GM23338 (cell line): ENCODE data around the gene MEGF10. TPM values are rescaled to one million over a fixed set of nuclear protein-coding genes. Genes with fewer than 3 reads are reported as not detected.

Experiments
- ATAC-seq: fragments of 200-7000 bp; cut with Tn5 transposase; 3 replicates; pipeline ENCODE4 v1.9.1; 2020
- DNase-seq: peaks from one replicate; pipeline ENCODE4 v3.0.0-alpha.2; 2015; ENCODE audit warnings: low spot score
- H2AFZ ChIP-seq: fragments of 200-600 bp; sonication (generic); 2 replicates; pipeline ENCODE4 v1.8.0; 2016; ENCODE audit warnings: antibody characterized with exemption, mild to moderate bottlenecking, moderate library complexity
- H3F3A ChIP-seq: fragments of 200-600 bp; sonication (generic); replicated peaks from 2 replicates; pipeline ENCODE4 v1.8.0; 2017; ENCODE audit warnings: antibody characterized with exemption, mixed run types, low read depth
- H3K27ac ChIP-seq: fragments of 200-600 bp; sonication (generic); 2 replicates; pipeline ENCODE4 v1.6.1; 2016; ENCODE audit warnings: low read depth
- H3K27me3 ChIP-seq: fragments of 200-600 bp; sonication (generic); 2 replicates; pipeline ENCODE4 v1.8.0; 2016; ENCODE audit warnings: mild to moderate bottlenecking, mixed run types, moderate library complexity; ENCODE audit not compliant: insufficient read depth
- H3K36me3 ChIP-seq: fragments of 200-600 bp; sonication (generic); 2 replicates; pipeline ENCODE4 v1.8.0; 2016; ENCODE audit warnings: mild to moderate bottlenecking; ENCODE audit not compliant: insufficient read depth
- H3K4me1 ChIP-seq: fragments of 200-600 bp; sonication (generic); 2 replicates; pipeline ENCODE4 v1.8.0; 2016; ENCODE audit warnings: mild to moderate bottlenecking, moderate library complexity; ENCODE audit not compliant: insufficient read depth
- H3K4me2 ChIP-seq: fragments of 200-600 bp; sonication (generic); 2 replicates; pipeline ENCODE4 v1.7.1; 2017; ENCODE audit warnings: mixed run types
- H3K4me3 ChIP-seq: fragments of 200-600 bp; sonication (generic); 2 replicates; pipeline ENCODE4 v1.6.1; 2016; ENCODE audit warnings: mixed run types
- H3K79me2 ChIP-seq: fragments of 200-600 bp; sonication (generic); replicated peaks from 2 replicates; pipeline ENCODE4 v1.8.0; 2017; ENCODE audit warnings: mild to moderate bottlenecking; ENCODE audit not compliant: insufficient read depth
- H3K9me2 ChIP-seq: fragments of 200-600 bp; sonication (generic); 2 replicates; pipeline ENCODE4 v1.8.0; 2017; ENCODE audit not compliant: insufficient read depth
- H4K20me1 ChIP-seq: fragments of 200-600 bp; sonication (generic); replicated peaks from 2 replicates; pipeline ENCODE4 v1.8.0; 2017; ENCODE audit warnings: mild to moderate bottlenecking; ENCODE audit not compliant: insufficient read depth
- H3K27ac Mint-ChIP-seq: 2 replicates; pipeline ENCODE4 v1.8.0; 2020; ENCODE audit warnings: inconsistent platforms, mild to moderate bottlenecking, moderate library complexity, mixed read lengths
- H3K27me3 Mint-ChIP-seq: 3 replicates; pipeline ENCODE4 v1.8.0; 2022; ENCODE audit warnings: low read depth, mild to moderate bottlenecking, moderate library complexity, mixed read lengths, inconsistent platforms; ENCODE audit not compliant: insufficient read depth, poor library complexity
- H3K36me3 Mint-ChIP-seq: 3 replicates; pipeline ENCODE4 v1.8.0; 2021; ENCODE audit warnings: low read depth, mild to moderate bottlenecking, inconsistent platforms, moderate library complexity, mixed read lengths
- H3K4me1 Mint-ChIP-seq: 3 replicates; pipeline ENCODE4 v1.8.0; 2020; ENCODE audit warnings: mild to moderate bottlenecking, inconsistent platforms, mixed read lengths
- H3K4me3 Mint-ChIP-seq: 3 replicates; pipeline ENCODE4 v1.8.0; 2021; ENCODE audit warnings: moderate library complexity, mild to moderate bottlenecking, inconsistent platforms, mixed read lengths
- H3K9me3 Mint-ChIP-seq: 3 replicates; pipeline ENCODE4 v1.8.0; 2020; ENCODE audit warnings: moderate library complexity, mild to moderate bottlenecking, inconsistent platforms, mixed read lengths
- CREB1 ChIP-seq: fragments of 250-450 bp; sonication (Bioruptor Pico); IDR thresholded peaks from 2 replicates; pipeline ENCODE4 v1.5.0; 2020; ENCODE audit warnings: low read depth, mild to moderate bottlenecking, moderate library complexity
- CTCF ChIP-seq, 2 experiments: fragments of 200-600 bp in 1 of 2; sonication (generic) in 1 of 2; conservative IDR thresholded peaks; 2 replicates each; pipeline versions ENCODE4 v1.5.1 to v1.6.1; 2016 to 2017; ENCODE audit warnings: antibody characterized with exemption in 2 of 2, low read depth in 2 of 2, mild to moderate bottlenecking in 2 of 2, moderate library complexity in 1 of 2
- ETS1 ChIP-seq: IDR thresholded peaks from 2 replicates; pipeline ENCODE4 v1.6.1; 2016; ENCODE audit warnings: antibody characterized with exemption
- EZH2 ChIP-seq: fragments of 200-600 bp; sonication (generic); IDR thresholded peaks from one replicate; pipeline ENCODE4 v1.8.0; 2017; ENCODE audit warnings: antibody characterized with exemption, mild to moderate bottlenecking, low read depth; ENCODE audit not compliant: unreplicated experiment
- EZH2phosphoT487 ChIP-seq: fragments of 200-600 bp; sonication (generic); IDR thresholded peaks from one replicate; pipeline ENCODE4 v1.8.1; 2018; ENCODE audit warnings: antibody characterized with exemption; ENCODE audit not compliant: unreplicated experiment
- JUNB ChIP-seq: IDR thresholded peaks from one replicate; pipeline ENCODE4 v1.6.1; 2016; ENCODE audit warnings: antibody characterized with exemption; ENCODE audit not compliant: unreplicated experiment
- NANOG ChIP-seq: IDR thresholded peaks from 2 replicates; pipeline ENCODE4 v1.6.1; 2016; ENCODE audit warnings: antibody characterized with exemption, borderline replicate concordance
- POLR2AphosphoS5 ChIP-seq: IDR thresholded peaks from 2 replicates; pipeline ENCODE4 v1.6.1; 2016; ENCODE audit warnings: antibody characterized with exemption, low read depth
- REST ChIP-seq: IDR thresholded peaks from one replicate; pipeline ENCODE4 v1.6.1; 2018; ENCODE audit warnings: antibody characterized with exemption; ENCODE audit not compliant: unreplicated experiment
- STAT1 ChIP-seq: IDR thresholded peaks from one replicate; pipeline ENCODE4 v1.6.1; 2016; ENCODE audit warnings: antibody characterized with exemption; ENCODE audit not compliant: unreplicated experiment
- ZNF114 ChIP-seq: fragments of 250-450 bp; sonication (Bioruptor Pico); IDR thresholded peaks from 2 replicates; pipeline ENCODE4 v1.5.0; 2020; ENCODE audit warnings: mild to moderate bottlenecking, moderate library complexity
- ZNF331 ChIP-seq: fragments of 250-450 bp; sonication (Bioruptor Pico); IDR thresholded peaks from 2 replicates; pipeline ENCODE4 v1.5.0; 2020; ENCODE audit warnings: low read depth, mild to moderate bottlenecking, moderate library complexity
- ZNF462 ChIP-seq: fragments of 250-450 bp; sonication (Bioruptor Pico); IDR thresholded peaks from 2 replicates; pipeline ENCODE4 v1.5.0; 2020; ENCODE audit warnings: mild to moderate bottlenecking, moderate library complexity
- polyA plus RNA-seq: library from polyadenylated mRNA; unstranded; fragments of >200 nt; fragmentation: Nextera tagmentation; extraction: Ambion mirVana; gene quantifications from 2 replicates; pipeline ENCODE4 v1.2.1, GENCODE V29; 2016
- total RNA-seq: library from RNA; depleted of rRNA; stranded (reverse); fragments of >200 nt; shearing (Covaris generic); gene quantifications from 2 replicates; pipeline ENCODE4 v1.2.3, GENCODE V29; 2014

The MEGF10 gene
- total and polyA plus RNA-seq, 2 experiments from 2014 or later = 4.5 to 28.3 TPM

GRCh38 chr5:127471211-127471610 lies 180.6 kb downstream of the MEGF10 start (continued):
- TF ChIP-seq STAT1 (no peak), POLR2AphosphoS5 (no peak), NANOG (no peak), EZH2phosphoT487 (no peak), ZNF331 (no peak)

- Mint-ChIP-seq H3K4me3 (no peak overlapping the region), H3K36me3 (no peaks in the 10 kb centered on the region), H3K27ac (no peak overlapping the region), H3K9me3 (no peaks in the 10 kb centered on the region), H3K4me1 (peaks cover 8% of the 10 kb centered on the region; the same call in 2 of the 3 replicates), H3K27me3 (no peaks in the 10 kb centered on the region)
- Histone ChIP-seq H2AFZ (no peak overlapping the region), H3K27ac (no peak overlapping the region), H3K36me3 (no peaks in the 10 kb centered on the region), H4K20me1 (no peaks in the 10 kb centered on the region), H3K4me1 (peaks cover 6% of the 10 kb centered on the region), H3K27me3 (no peaks in the 10 kb centered on the region), H3K9me2 (no peaks in the 10 kb centered on the region), H3F3A (no peaks in the 10 kb centered on the region), H3K4me3 (no peak overlapping the region), H3K4me2 (no peak overlapping the region), H3K79me2 (no peaks in the 10 kb centered on the region)
- TF ChIP-seq EZH2phosphoT487 (no peak), STAT1 (no peak), NANOG (no peak), ZNF114 (CRISPR knock-in tag) (no peak), ZNF331 (no peak), CREB1 (no peak), EZH2 (no peak), REST (no peak), JUNB (no peak), ETS1 (no peak), POLR2AphosphoS5 (no peak), ZNF462 (CRISPR knock-in tag) (no peak), CTCF (conservative IDR thresholded peaks at IDR 0.05; ENCODE audit: low read depth in 2 of 2) (no peak)
- no peak for DNase-seq
- ATAC-seq = no peak
These were observed 182.1 kb downstream of the MEGF10 start for GRCh38 chr5:127472700-127473099.
